SJCRH30 (cell line): ENCODE data around the gene OR5H15. TPM values are rescaled to one million over a fixed set of nuclear protein-coding genes. Genes with fewer than 3 reads are reported as not detected.
"Not testable (repeated sequence)": the region's sequence is repeated elsewhere in the genome, so short reads cannot be mapped to it uniquely, and the experiment has no call there.

Experiments
- DNase-seq, 2 experiments: peaks; one replicate each; pipeline ENCODE4 v3.0.0-alpha.2; 2015 to 2020
- H3K27ac ChIP-seq: fragments of 250-450 bp; sonication (Bioruptor Pico); 2 replicates; pipeline ENCODE4 v1.5.1; 2020; ENCODE audit warnings: mild to moderate bottlenecking, moderate library complexity
- H3K27me3 ChIP-seq: fragments of 250-450 bp; sonication (Bioruptor Pico); 2 replicates; pipeline ENCODE4 v1.5.1; 2020; ENCODE audit warnings: mild to moderate bottlenecking, moderate library complexity
- H3K36me3 ChIP-seq: fragments of 250-450 bp; sonication (Bioruptor Pico); 2 replicates; pipeline ENCODE4 v1.5.1; 2020; ENCODE audit warnings: mild to moderate bottlenecking, moderate library complexity
- H3K4me1 ChIP-seq: fragments of 250-450 bp; sonication (Bioruptor Pico); 2 replicates; pipeline ENCODE4 v1.5.1; 2020; ENCODE audit warnings: mild to moderate bottlenecking, moderate library complexity
- H3K4me3 ChIP-seq: fragments of 250-450 bp; sonication (Bioruptor Pico); 2 replicates; pipeline ENCODE4 v1.5.1; 2020; ENCODE audit warnings: mild to moderate bottlenecking, moderate library complexity
- H3K9me3 ChIP-seq: fragments of 250-450 bp; sonication (Bioruptor Pico); replicated peaks from 2 replicates; pipeline ENCODE4 v1.5.1; 2020; ENCODE audit warnings: mild to moderate bottlenecking, moderate library complexity
- total RNA-seq: library from RNA; depleted of rRNA; stranded (reverse); fragments of >200 nt; shearing (Covaris generic); gene quantifications from 2 replicates; pipeline ENCODE4 v1.2.3, GENCODE V29; 2014; rRNA removed

OR5H15 gene
- total RNA-seq, 1 experiment from 2014 or later = not detected

DNA sequence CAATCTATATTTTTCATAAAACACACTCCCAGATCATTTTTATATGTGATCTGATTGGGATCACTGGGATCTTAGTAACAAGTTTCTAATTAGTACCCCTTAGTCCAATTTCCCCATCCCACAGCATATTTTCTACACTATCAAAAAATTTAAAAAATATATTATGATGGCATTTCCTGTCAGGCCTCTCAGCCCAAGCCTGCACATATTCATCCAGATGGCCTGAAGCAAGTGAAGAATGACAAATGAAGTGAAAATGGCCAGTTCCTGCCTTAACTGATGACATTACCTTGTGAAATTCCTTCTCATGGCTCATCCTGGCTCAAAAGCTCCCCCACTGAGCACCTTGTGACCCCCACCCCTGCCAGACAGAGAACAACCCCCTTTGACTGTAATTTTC is 24.4 kb downstream of the OR5H15 start:
- H3K27me3 ChIP-seq, H3K36me3 ChIP-seq, H3K4me3 ChIP-seq, H3K9me3 ChIP-seq, DNase-seq, H3K4me1 ChIP-seq, H3K27ac ChIP-seq: not testable (repeated sequence)

DNA sequence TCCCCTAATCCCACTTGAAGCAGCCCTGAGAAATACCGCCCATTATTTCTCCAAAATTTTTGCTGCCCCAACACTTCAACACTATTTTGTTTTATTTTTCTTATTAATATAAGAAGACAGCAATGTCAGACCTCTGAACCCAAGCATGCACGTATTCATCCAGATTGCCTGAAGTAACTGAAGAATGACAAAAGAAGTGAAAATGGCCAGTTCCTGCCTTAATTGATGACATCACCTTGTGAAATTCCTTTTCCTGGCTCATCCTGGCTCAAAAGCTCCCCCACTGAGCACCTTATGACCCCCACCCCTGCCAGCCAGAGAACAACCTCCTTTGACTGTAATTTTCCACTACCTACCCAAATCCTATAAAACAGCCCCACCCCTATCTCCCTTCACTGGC is 29.8 kb downstream of the OR5H15 start:
- DNase-seq, H3K27ac ChIP-seq, H3K4me1 ChIP-seq, H3K4me3 ChIP-seq, H3K36me3 ChIP-seq, H3K9me3 ChIP-seq, H3K27me3 ChIP-seq: not testable (repeated sequence)

DNA sequence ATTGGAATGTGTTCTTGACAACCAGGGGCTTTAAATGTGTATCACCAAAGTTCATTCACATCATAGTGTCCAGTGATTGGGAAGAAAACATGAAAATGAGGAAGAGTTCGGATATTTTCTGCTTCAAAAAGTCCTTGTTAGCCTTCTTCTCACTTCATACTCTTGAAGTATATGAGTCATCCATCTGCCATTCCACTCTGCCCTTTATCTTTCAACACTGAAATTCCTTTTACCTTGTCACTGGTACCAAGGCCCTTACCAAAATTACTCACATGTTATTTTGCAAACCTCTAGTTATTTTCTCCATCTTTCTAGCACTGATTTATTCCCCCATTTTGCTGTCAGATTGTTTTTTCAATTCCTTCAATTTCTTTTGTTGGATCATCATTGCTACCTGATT is 32.5 kb downstream of the OR5H15 start:
- DNase-seq = no peak
- no peaks in the 10 kb centered on the region for H3K4me1 ChIP-seq
- H3K27ac ChIP-seq = no peak overlapping the region
- H3K4me3 ChIP-seq = no peak overlapping the region
- no peaks in the 10 kb centered on the region for H3K36me3 ChIP-seq
- no peaks in the 10 kb centered on the region for H3K27me3 ChIP-seq
- no peaks in the 10 kb centered on the region for H3K9me3 ChIP-seq

DNA sequence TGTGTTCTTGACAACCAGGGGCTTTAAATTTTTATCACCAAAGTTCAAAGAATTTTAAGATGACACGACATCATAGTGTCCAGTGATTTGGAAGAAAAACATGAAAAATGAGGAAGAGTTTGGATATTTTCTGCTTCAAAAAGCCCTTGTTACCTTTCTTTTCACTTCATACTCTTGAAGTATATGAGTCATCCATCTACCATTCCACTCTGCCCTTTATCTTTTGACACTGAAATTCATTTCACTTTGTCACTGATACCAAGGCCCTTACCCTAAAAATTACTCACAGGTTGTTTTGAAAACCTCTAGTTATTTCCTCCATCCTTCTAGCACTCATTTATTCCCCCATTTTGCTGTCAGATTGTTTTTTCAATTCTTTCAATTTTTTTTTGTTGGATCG is 42.7 kb downstream of the OR5H15 start:
- no peak overlapping the region for H3K4me3 ChIP-seq
- H3K27ac ChIP-seq = no peak overlapping the region
- H3K27me3 ChIP-seq = no peaks in the 10 kb centered on the region
- no peaks in the 10 kb centered on the region for H3K4me1 ChIP-seq
- H3K9me3 ChIP-seq = no peaks in the 10 kb centered on the region
- DNase-seq = no peak
- no peaks in the 10 kb centered on the region for H3K36me3 ChIP-seq

DNA sequence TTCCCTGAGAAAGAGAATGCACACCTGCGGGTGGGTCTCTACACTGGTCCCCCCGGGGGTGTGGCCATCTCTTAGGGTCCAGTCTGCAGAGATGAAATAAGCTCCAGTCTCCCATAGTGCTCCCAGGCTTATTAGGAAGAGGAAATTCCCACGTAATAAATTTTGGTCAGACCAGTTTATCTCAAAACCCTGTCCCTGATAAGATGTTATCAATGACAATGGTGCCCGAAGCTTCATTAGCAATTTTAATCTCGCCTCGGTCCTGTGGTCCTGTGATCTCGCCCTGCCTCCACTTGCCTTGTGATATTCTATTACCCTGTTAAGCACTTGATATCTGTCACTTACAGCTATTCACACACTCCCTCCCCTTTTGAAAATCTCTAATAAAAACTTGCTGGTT is 46.8 kb downstream of the OR5H15 start:
- no peak overlapping the region for H3K4me3 ChIP-seq
- DNase-seq = no peak
- H3K27ac ChIP-seq = no peak overlapping the region
- no peaks in the 10 kb centered on the region for H3K27me3 ChIP-seq
- no peaks in the 10 kb centered on the region for H3K9me3 ChIP-seq
- no peaks in the 10 kb centered on the region for H3K36me3 ChIP-seq
- H3K4me1 ChIP-seq = no peaks in the 10 kb centered on the region

DNA sequence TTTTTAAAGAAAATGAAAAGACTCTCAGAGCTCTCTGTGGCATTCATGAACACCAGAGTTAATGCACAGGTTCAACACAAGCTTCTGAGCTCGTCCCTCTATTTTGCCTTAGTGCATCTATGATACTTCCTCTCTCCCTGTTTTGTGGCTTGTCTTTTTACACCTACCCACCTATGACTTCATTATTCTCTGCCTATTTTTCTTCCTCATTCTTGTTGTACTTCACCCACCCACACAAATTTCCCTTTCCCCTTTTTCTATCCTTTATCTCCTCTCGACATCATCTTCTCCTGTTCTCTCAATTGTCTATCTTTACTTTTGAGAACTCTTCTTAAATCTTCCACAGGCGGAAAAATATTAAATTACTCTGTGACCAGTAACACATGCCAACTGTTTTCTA is 48.6 kb downstream of the OR5H15 start:
- Histone ChIP-seq H3K27me3 (no peaks in the 10 kb centered on the region), H3K36me3 (no peaks in the 10 kb centered on the region), H3K4me1 (no peaks in the 10 kb centered on the region), H3K4me3 (no peak overlapping the region), H3K9me3 (no peaks in the 10 kb centered on the region), H3K27ac (no peak overlapping the region)
- DNase-seq = no peak

Other genes with a start within 250 kb of the OR5H15 start
- gene RIOX2, start 194.3 kb upstream of the OR5H15 start, total RNA-seq = 50.3 and 54.6 TPM in 2 replicates
- gene GABRR3, start 131.4 kb upstream of the OR5H15 start, total RNA-seq = 0.03 TPM in 1 of 2 replicates, not detected in the other
- not detected in 2 replicates for gene OR5AC2, start 79.5 kb upstream of the OR5H15 start, total RNA-seq
- not detected in 2 replicates for gene OR5H1, start 36.0 kb upstream of the OR5H15 start, total RNA-seq
- gene OR5H14, start 19.2 kb upstream of the OR5H15 start, total RNA-seq = not detected in 2 replicates
- not detected in 2 replicates for gene OR5H6, start 97.5 kb downstream of the OR5H15 start, total RNA-seq
- gene OR5H2, start 115.8 kb downstream of the OR5H15 start, total RNA-seq = not detected in 2 replicates
- not detected in 2 replicates for gene OR5K4, start 187.2 kb downstream of the OR5H15 start, total RNA-seq
- not detected in 2 replicates for gene OR5K3, start 224.0 kb downstream of the OR5H15 start, total RNA-seq